Measurements from ENCODE around the gene OR52W1. TPM values are rescaled to one million over a fixed set of nuclear protein-coding genes. Genes with fewer than 3 reads are reported as not detected.

OR52W1 gene
- total RNA-seq, 1 donor from 2014 or later = not detected

DNA sequence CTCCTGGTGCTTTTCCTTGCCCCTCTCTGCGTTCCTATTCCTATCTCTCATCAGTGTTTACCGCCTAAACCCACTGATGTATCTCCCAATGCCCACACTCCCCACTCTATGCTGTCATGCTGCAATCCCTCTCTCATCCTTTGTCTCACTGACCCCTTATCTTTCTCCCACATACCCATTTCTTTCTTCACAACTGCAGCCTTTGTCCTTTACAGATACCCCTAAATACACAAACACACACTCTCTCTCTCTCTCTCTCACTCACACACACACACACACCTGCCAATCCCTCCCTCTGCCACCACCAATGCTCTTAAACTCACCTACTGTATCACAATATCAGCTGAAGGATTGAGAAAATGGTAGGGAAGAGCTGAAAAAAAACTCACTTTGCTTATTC lies 23.6 kb upstream of the OR52W1 start:
- no peaks in the 10 kb centered on the region for H3K9me3 Mint-ChIP-seq
- H3K36me3 Mint-ChIP-seq (ENCODE audit: low read depth) = no peaks in the 10 kb centered on the region
- peaks cover 18% of the 10 kb centered on the region for H3K27me3 Mint-ChIP-seq (ENCODE audit: low read depth)
- TF ChIP-seq CTCF (conservative IDR thresholded peaks at IDR 0.05) = no peak
- no peak overlapping the region for H3K4me3 Mint-ChIP-seq
- H3K27ac Mint-ChIP-seq (ENCODE audit: unreplicated experiment) = no peak overlapping the region
- DNase-seq (ENCODE audit: low read depth, low spot score) = no peak
- no peaks in the 10 kb centered on the region for H3K4me1 Mint-ChIP-seq

DNA sequence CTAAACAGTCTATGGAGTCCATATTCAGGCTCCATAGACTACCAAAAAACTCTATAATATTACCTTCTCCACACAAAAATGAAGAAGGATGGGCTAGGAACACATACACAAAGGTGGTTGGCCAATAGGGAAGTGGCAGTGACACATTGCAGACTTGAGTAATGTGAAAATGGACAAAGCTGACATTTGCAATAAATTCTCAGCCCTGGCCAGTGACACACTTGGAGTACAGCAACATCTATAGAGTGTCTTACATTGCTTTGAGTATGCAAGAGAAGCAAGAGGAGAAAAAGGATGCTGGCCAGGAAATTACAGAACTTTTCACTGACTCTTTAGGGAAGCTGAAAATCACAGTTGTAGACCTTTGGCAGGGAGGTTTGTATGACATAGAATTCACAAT lies 7.3 kb upstream of the OR52W1 start:
- Mint-ChIP-seq H3K36me3 (ENCODE audit: low read depth) (no peaks in the 10 kb centered on the region), H3K4me1 (peaks cover 14% of the 10 kb centered on the region), H3K27me3 (ENCODE audit: low read depth) (no peaks in the 10 kb centered on the region), H3K4me3 (no peak overlapping the region), H3K27ac (ENCODE audit: unreplicated experiment) (no peak overlapping the region), H3K9me3 (no peaks in the 10 kb centered on the region)
- no peak for TF ChIP-seq CTCF (conservative IDR thresholded peaks at IDR 0.05)
- DNase-seq (ENCODE audit: low read depth, low spot score) = no peak

DNA sequence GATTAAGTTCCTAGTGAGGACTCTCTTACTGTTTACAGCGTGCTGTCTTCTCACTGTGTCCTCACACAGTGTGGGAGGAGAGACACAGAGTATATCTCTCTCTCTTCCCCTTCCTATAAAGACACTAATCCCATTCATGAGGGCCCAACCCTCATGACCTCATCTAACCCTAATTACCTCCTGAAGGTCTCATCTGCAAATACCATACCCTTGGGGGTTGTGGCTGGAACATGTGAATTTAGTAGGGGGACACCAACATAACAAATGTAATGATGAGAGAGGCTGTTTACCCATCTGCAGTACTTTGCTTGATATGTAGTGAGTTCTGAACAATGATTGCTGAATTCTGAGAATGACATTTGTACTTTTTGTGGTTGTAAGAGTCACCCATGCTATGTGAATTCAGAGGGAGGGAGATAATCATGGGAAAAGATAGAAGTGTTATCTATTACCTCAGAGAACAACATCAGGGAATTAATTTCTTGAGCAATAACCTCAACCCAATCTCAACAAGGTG lies 4.9 kb upstream of the OR52W1 start:
- H3K27ac Mint-ChIP-seq (ENCODE audit: unreplicated experiment) = no peak overlapping the region
- no peaks in the 10 kb centered on the region for H3K9me3 Mint-ChIP-seq
- peaks cover 14% of the 10 kb centered on the region for H3K4me1 Mint-ChIP-seq
- no peak overlapping the region for H3K4me3 Mint-ChIP-seq
- no peaks in the 10 kb centered on the region for H3K36me3 Mint-ChIP-seq (ENCODE audit: low read depth)
- H3K27me3 Mint-ChIP-seq (ENCODE audit: low read depth) = no peaks in the 10 kb centered on the region
- TF ChIP-seq CTCF (conservative IDR thresholded peaks at IDR 0.05) = no peak
- DNase-seq (ENCODE audit: low read depth, low spot score) = no peak

DNA sequence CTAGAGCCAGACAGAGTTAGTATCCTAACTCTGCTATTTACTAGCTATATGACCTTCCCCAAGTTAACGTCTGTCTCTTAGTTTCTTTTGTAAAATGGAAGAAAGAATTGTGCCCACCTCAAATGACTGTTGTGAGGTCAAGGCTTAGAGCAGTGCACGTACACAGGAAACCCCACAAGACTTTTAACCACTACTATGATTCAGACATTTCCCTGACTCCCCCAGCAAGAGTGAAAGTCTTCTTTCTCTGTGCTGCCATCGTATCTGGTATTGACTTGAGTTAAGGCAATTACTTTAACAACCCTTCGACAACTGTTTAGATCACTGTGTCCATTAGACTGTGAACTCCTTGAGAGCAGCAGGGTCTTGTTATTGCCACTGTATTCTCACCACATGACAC lies 2.6 kb upstream of the OR52W1 start:
- Mint-ChIP-seq H3K4me1 (peaks cover 20% of the 10 kb centered on the region), H3K9me3 (no peaks in the 10 kb centered on the region), H3K4me3 (no peak overlapping the region), H3K36me3 (ENCODE audit: low read depth) (no peaks in the 10 kb centered on the region), H3K27ac (ENCODE audit: unreplicated experiment) (no peak overlapping the region), H3K27me3 (ENCODE audit: low read depth) (no peaks in the 10 kb centered on the region)
- no peak for DNase-seq (ENCODE audit: low read depth, low spot score)
- TF ChIP-seq CTCF (conservative IDR thresholded peaks at IDR 0.05) = no peak

- TF ChIP-seq CTCF (conservative IDR thresholded peaks at IDR 0.05) = no peak
- no peak overlapping the region for H3K27ac Mint-ChIP-seq (ENCODE audit: unreplicated experiment)
- H3K27me3 Mint-ChIP-seq (ENCODE audit: low read depth) = no peaks in the 10 kb centered on the region
- H3K4me1 Mint-ChIP-seq = peaks cover 15% of the 10 kb centered on the region
- DNase-seq (ENCODE audit: low read depth, low spot score) = no peak
- H3K36me3 Mint-ChIP-seq (ENCODE audit: low read depth) = no peaks in the 10 kb centered on the region
- no peaks in the 10 kb centered on the region for H3K9me3 Mint-ChIP-seq
- H3K4me3 Mint-ChIP-seq = no peak overlapping the region
These were observed 1.4 kb upstream of the OR52W1 start for GRCh38 chr11:6197466-6198200.
